Measurements from ENCODE around the gene TMEM207.
"Not testable (repeated sequence)": the region's sequence is repeated elsewhere in the genome, so short reads cannot be mapped to it uniquely, and the experiment has no call there.

Gene TMEM207

DNA sequence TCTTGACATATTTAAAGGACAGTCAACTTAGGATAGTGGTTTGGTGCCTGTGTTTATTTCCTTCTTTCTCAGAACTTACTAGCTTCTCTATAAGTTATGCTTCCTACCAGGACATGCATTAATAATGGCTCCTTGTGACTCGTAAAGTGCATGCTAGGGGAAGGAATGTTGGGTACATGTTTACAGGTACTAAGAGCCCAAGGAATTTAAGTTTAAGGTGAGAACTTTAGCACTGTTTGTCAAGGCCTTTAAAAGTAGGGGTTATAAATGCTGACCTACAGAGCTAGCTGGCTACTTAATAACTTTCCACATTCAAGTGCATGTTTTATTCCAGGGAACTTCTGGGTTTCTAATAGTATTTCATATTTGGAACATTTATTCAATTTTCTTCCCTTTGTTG, at the start of gene TMEM207:
Gene TMEM207 (minus strand): TSS at position 101 of the 400 bp plus-strand sequence. CDS start 92 bp downstream, at position 9.
- FAIRE-seq: no peak

DNA sequence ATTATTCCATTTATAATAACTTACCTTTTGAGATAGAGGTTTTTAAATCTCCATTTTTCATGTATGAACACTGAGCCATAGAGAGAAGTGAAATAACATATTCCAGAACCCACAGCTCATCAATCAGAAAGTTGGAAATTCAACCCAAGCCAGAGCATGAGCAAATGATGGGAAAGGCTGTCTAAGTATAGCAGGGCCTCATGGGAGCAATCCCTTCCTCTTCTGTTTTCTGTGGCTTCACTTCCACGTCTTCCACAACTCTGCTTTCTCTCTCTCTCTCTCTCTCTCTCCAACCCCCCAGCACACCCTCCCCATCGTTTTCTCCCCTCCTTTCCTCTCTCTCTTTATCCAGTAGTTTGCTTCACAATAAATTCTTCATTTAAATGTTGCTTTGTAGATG, 49.4 kb upstream of the TMEM207 start:
- FAIRE-seq: no peak

DNA sequence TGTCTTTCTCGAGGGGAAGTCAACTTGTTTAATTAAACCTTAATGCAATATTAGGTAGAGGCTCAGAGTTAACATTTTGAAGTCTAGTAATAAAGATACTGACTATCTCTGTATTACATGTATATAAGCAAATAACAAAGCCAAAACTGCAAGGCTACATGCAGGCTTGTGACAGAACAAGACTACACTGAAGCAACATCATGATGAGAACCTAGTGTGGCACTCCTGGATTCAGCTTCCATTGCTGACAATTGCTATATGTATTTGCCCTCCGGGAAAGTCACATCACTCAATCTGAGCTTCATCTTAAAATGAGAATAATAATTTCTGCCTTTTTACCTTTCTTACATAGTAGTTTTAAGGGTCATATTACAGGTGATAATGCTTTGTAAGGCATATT, 48.6 kb upstream of the TMEM207 start:
- no peak for FAIRE-seq

DNA sequence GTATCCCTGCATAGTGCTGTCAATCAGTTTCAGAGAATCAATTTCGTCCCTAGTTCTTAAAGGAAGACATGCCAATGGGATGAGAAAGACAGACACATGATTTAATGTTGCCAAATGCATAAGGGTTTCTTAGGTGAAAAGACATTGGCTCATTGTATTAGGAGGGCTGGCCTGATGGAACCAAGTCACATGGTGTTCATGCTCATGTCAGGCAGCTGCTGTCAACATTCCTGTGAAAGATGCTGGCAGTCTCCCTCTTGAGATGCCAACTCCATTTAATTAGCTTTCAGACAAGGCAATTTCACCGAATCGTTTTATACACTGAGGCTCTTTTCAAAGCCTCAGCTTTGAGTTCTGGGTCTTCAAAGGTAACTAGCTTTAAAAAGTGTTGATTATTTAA, 48.1 kb upstream of the TMEM207 start:
- FAIRE-seq: no peak

DNA sequence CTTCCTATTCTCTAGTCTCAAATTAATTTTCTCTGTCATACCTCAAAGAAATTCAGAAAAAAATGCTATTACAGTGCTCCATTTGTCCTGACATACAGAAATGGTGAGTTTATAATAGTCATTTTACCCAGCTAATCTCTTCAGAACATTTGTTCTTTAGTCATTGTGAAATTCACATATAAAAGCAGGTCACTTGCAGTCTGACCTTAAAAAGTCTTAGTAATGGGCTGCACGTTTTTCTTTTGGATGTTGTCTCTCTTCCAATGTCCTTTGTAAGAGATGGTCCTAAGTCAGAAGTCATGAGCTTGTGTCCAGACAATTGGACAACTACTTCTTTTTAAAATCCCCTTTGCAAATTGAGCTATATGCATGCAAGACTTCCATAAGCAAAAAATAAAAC, 47.2 kb upstream of the TMEM207 start:
- FAIRE-seq: no peak

DNA sequence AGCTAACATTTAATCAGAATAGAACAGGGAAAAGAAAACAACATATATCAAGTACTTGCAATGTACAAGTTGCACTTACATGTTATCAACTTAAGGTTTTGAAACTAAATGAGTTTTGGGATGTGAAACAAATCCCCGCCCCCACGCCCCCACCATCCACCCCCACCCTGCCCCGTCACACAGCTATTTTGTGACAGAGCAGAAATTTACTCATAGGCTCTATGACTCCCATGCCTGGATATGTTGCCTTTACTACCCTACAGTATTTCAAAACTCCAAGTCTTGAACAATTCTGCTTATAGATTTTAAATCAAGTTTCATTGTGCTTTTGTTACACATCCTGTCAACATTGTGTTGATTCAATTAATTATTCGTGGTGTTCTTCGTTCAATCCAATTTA, 46.1 kb upstream of the TMEM207 start:
- FAIRE-seq: no peak

DNA sequence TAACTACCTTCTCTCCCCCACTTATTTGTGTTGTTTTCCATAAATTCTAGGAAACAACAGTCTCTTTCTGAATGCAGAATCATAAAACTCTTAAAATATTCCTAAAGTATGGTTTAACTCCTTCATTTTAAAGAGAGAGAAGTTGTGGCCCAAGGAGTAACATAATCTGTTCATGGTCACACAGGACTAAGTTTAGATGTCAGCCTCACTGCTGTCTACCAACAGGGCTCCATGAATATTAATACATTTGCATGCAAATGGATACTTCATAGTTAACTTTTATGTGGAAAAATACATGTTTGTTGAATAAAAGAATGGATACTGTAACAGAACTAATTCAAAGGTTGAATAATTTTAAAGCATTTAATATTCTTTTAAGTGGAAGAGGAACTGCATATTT, 45.7 kb upstream of the TMEM207 start:
- no peak for FAIRE-seq

DNA sequence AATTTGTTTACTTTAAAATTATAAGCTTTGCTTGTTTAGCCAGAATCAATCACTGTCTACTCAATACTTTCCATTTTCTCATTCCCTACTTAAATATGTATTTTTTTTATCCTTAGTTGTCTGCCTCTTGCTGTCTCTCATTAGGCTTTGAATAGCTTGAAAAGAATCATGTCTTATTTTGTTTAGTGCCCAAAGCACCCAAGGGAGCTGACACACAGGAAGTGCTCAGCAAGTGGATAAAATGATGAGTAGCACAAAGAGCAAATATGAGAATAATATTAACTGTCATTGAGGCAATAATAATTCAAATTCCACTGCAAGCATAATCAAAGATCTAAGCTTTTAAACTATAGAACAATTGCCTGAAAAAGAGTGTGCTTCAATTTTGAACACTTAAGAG, 45.2 kb upstream of the TMEM207 start:
- FAIRE-seq: no peak

DNA sequence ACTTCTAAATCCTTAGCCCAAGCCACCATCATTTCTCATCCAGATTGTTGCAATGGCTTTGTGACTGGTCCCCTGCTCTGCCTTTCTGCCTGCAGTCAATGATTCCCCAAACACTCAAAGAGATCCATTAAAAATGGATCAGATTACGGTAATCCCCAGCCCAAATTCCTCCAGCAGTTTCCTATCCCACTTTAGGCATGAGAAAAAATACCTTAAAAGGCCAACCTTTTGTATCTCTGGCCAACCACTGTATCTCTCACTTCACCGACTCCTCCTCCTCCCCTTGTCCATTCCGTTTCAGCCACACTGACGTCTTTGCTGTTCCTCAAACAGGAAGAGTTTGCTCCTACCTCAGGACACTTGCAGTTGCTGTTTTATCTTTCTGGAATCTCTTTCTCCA, 43.3 kb upstream of the TMEM207 start:
- no peak for FAIRE-seq

DNA sequence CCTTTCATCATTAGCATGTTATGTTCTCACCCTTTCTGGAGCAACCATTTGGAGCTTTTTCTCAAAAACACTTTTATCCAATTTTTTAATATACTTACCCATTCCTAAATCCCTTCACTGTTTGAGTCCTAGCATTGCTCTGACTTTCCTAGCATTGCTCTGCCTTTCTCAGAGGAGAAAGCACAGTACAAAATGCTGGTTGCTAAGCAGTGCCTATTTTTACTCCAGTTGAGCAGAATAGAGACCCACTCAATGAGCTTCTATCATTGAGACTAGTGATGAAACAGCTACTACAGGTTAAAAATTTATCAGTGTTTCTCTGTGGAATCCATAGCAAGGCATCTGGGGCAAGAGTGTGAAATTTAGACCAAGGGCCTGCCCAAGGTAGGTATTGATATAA, 42.4 kb upstream of the TMEM207 start:
- FAIRE-seq: no peak

DNA sequence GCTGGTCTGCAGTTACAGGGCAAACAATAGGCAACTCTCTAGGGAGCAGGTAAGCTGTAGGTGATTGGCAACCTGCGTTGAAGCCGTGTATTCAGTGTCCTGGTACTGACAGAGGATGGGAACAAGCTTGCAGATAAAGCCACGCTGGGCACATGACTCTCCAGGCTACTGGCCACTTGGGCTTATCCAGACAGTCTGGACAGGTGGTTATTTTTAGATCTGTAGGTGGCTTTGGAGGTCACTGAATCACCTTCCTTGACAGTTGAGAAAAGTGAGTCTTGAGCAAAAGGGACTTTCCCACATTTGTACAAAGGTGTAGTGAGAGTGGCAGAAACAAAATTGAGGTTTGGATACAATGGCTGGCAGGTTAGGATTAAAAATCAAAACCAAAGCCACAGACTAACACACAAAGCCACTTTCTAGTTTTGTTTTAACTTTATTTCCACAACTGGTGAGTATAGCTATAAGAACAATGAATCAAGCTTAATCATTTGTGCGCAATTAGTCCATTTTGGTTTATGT, 41.9 kb upstream of the TMEM207 start:
- FAIRE-seq: no peak

DNA sequence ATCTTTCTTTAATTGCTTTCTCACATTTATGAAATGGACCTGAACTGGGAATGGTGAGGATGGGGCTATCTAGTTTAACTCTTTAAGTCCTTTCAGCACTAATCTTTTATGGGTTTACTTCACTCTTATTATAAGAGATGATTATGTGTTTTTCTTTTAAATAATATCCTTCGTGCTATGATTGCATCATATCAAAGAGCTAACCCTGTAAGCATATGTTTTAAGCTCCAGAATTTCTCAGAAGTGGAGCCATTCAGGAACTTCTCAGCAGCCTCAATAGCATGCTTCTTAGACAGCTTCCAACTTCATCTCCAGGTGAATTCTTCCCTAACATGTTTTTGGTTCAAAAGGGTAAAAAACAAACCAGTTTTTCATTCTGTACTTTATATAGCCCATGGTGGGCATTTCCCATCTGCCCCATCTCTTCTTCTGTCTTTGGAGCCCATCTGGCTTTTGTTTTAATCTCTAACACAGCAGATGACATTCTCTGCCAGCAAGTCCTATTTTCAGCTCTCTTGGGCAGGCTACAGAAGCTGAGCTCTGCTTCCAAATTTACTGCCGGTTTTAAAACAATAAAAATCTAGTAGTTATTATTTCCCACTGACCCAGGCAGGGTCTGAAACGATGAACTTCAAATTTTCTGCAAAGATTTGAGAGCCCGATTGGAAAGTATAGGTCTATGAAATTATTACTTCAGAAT, 37.4 kb upstream of the TMEM207 start:
- FAIRE-seq: no peak

DNA sequence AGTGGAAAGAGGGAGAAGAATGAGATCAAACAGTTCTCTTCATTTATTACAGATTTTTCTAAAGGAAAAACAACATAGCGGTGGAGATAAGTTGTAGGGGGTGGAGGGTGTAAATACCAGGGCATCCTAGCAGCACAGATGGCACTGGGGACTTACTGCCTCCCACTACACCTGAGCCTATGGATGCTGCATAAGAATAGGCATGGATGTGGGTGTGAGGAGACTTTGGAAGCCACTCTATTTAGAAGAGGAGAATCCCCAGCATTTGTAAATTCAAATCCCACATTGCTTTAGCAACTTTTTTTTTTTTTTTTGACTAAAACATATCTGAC, 36.8 kb upstream of the TMEM207 start:
- no peak for FAIRE-seq

DNA sequence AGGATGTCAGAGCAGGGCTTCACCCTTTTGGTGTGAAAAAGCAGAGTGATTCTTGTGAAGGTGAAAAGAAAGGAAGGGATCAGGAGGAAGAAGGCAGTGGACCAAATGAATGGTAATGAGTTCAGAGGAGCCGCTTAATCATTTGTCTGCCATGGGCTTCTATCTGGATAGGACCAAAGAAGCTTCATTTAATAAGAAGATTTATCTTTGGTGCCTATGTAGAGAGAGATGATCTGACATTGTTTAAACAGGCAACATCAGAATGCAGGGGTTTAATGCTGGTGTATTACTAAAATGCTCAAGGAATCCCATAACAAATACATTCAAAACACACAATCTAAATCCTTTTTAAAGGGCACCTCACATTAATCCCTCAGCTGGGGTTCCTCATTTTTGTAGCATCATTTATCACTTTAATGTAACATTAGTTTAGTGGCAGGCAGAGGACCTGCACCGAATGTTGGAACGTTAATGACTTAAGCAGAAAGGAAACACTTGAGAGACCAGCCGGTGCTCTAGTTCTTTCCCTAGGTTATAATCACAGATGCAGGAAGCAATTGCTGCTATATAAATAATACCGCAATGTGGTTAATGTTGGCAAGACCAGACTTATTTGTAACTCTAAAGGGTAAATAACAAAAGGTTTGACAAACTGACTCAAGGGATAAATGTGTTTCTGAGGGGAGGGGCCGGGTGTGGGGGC, 36.3 kb upstream of the TMEM207 start:
- no peak for FAIRE-seq

DNA sequence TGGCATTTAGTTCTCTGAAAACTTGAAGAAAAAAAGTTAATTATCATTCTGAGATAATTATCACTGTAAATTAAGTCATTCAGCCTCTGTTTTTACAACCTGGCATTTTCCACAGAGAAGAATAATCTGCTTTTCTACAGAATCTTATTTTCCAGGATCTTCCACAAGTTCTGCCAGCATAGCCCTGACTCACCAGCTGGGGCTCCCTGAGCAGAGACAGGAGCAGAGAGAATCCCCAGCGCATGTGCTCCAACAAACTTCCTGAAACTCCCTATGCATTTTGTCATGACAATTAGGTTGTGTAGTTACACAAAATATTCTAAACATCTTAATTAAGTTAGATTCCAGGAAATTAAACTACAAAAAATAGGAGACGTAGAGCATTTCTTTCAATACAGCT, 32.1 kb upstream of the TMEM207 start:
- no peak for FAIRE-seq

DNA sequence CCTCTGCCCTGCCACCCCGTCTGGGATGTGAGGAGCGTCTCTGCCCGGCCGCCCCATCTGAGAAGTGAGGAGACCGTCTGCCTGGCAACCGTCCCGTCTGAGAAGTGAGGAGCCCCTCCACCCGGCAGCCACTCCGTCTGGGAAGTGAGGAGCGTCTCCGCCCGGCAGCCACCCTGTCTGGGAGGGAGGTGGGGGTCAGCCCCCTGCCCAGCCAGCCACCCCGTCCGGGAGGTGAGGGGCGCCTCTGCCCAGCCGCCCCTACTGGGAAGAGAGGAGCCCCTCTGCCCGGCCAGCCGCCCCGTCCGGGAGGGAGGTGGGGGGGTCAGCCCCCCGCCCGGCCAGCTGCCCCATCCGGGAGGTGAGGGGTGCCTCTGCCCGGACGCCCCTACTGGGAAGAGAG, 23.6 kb upstream of the TMEM207 start:
- FAIRE-seq: not testable (repeated sequence)

DNA sequence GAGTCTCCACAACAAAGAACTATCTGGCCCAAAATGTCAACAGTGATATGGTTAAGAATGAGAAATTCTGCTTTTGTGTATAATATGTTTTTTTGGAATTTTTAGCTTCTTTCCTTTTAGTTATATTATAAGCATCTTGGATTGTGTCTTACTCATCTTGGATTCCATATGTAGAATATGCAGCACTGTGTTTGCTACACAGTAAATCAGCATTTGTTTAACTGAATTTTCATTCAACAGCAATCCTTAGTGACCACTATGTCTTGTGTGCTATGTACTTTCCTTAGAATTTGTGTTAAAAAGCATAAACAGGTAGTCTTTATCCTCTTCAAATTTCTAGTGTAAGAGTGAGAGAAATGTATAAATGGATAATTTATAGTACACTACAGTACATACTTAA, 18.2 kb upstream of the TMEM207 start:
- FAIRE-seq: no peak

DNA sequence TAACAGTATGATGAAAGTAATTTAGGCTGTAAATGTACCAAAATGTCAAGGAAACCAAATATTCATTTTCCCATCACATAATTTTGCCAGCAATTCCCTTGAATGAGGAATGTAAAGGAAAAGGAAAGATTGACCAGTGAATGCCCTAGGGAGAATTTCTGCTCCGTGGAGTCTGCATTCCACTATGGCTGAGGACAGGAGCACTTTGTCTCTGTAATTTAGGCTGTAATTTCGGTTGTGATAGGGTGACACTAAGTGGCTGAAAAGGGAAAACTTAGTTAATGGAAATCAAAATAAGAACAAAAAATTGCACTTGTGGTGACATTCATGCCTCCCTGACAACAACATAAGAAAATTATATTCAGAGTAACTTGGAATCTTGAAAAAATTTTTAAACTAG, 8.3 kb upstream of the TMEM207 start:
- FAIRE-seq: no peak

DNA sequence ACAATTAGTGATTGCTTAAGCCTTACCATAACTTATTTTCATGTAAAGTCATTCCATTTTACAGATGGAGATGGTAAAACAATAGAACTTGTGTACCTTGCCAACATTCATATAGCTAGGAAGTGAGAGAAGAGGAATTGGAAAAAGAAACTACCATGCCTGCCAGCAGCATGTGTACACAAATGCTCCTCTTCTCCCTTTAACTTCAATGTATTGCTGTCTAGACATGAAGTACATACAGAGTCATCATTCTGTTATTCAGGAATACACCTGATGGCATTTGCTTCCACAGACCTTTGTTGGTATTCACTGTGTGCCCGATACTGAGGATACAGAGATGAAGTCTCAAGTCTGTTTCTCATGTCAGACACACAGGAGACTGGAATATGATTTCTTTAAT, 7.1 kb upstream of the TMEM207 start:
- no peak for FAIRE-seq

DNA sequence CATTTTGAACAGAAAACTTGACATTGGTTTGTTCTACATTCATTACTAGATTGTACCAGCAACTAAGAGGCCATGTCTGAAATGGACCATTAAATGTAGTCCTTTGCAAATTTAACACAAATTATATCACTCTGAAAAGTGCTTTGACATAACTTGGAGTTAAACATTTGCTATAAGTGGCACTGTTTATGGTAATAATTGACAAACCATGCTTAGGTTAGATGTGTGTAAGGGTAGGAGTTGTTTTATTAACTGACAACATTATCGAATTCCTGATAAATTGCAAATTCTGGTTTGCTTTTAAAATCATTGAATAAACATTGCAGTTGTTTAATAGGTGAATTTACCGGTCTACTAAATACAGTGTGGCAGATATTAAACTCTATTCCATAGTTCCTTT, 6.1 kb upstream of the TMEM207 start:
- FAIRE-seq: no peak

DNA sequence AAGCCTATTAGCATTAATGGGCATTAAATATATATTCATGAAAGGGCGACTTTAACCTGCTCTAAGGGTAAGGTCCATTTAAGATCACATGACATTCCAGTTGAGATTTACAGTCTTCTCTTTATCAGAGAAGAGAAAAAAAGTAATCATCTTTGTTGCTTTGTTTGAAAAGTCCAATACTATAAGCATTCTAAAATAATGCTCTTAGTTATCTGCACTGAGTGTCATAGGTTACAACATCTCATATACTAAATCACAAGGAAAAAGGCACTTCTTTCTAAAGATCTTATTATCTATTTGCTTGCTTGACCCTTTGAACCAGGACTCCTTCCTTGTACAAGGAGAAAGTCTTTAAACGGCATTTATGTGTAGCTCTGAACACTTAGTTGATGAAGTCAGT, 1.4 kb downstream of the TMEM207 start:
- no peak for FAIRE-seq

DNA sequence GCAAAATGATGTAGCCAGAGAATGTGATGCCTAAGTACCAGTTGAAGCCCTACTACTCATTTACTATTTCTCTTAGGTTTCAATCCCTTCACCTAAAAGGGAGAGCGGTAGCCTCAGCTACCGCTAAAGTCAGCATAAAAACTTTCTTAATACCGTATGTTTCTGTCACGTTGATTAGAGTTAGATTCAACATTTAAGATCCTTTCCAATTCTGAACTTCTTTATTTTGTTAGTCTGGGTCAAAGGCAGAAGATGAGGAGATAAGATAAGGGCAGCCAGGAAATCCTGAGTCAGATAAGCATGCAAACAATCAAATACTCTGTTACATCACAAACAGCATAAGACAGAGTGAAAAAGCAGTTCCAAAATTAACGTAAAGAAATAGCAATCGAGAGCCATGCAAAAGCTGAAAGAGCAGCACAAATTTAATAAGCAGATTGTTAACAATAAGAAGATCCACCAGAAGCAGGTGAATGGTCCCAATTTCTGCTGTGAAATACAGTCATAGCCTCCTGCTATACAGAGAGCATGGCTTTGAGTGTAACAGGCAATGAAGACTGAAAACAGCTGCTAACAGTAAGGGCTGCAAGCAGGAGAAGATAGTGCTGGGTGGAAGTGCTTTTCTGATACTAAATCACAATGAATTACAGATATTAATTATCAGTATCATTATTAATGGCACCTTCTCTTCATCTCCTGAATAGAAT, 3.0 kb downstream of the TMEM207 start:
- no peak for FAIRE-seq

DNA sequence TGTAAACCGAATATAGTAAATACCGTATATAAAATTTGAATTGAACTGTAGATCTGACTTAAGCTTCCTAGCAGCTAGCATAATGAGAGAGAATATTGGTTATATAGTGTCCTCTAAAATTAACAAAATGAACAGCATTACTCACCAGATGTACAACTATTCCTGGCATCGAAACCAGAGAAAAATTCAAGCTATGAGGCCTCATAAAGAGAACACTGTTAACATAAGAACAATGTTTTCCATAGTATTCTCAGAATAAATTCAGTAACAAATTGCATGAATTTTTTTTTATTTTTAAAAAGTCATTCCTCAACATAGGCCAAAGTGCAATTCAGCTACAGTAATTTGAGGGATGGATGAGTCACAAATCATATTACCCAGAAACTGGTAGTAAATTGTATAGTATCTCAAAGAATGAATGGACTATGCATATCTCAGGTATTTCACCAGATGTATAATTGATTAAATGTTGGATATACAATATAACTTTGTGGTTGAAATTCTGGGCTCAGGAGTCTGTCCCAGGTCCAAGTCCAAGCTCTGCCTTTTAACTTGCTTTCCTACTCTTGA, 5.0 kb downstream of the TMEM207 start:
- no peak for FAIRE-seq

DNA sequence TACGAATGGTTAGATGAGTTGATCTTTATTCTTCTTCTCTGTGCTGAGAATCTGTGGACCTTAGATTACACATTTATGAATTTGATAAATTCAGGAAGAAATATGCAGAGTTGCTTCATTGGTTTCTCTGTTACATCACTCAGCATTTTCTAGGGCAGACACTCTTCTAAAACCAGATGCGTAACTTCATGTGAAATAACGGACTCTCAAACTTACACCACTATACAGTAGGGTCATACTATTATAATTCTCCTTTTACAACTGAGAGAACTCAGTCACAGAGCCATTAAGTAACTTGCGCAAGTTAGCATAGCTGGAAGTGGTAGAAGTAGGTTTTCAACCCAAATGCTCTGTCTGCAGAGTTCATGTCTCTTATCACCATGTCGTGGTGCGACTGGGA, 5.7 kb downstream of the TMEM207 start:
- FAIRE-seq: no peak
